Natural killer cell (primary cell): ENCODE results near the gene SMARCC1. TPM values are rescaled to one million over a fixed set of nuclear protein-coding genes. Genes with fewer than 3 reads are reported as not detected.

Experiments used
- ATAC-seq, 3 donors: fragments of 150-1000 bp in 2 of 3; fragments of 200-7000 bp in 1 of 3; cut with Tn5 transposase; 1 replicate in 1 of 3; 2 replicates in 2 of 3; pipeline ENCODE4 v1.10.0; 2021; ENCODE audit warnings: mild to moderate bottlenecking in 2 of 3, moderate library complexity in 2 of 3
- DNase-seq, 2 donors: peaks; one replicate each; pipeline versions ENCODE4 v3.0.0 to v3.0.0-alpha.2; 2013 to 2021; ENCODE audit warnings: mixed read lengths in 1 of 2
- H3K27ac ChIP-seq: one replicate; pipeline ENCODE4 v1.5.1; 2013; ENCODE audit warnings: mild to moderate bottlenecking, low read length
- H3K27me3 ChIP-seq: one replicate; pipeline ENCODE4 v1.6.1; 2013; ENCODE audit warnings: low read length; ENCODE audit not compliant: control insufficient read depth, insufficient read depth
- H3K36me3 ChIP-seq: one replicate; pipeline ENCODE4 v1.6.1; 2013; ENCODE audit warnings: low read length; ENCODE audit not compliant: control insufficient read depth, insufficient read depth
- H3K4me1 ChIP-seq: one replicate; pipeline ENCODE4 v1.6.1; 2013; ENCODE audit warnings: low read length; ENCODE audit not compliant: control insufficient read depth, insufficient read depth
- H3K4me3 ChIP-seq: one replicate; pipeline ENCODE4 v1.5.1; 2013; ENCODE audit warnings: low read length
- H3K9me3 ChIP-seq: one replicate; pipeline ENCODE4 v1.6.1; 2013; ENCODE audit warnings: low read length; ENCODE audit not compliant: control insufficient read depth, insufficient read depth
- H3K27ac Mint-ChIP-seq, 2 donors: one replicate each; pipeline ENCODE4 v1.8.0; 2022; ENCODE audit warnings: mild to moderate bottlenecking in 2 of 2, mixed read lengths in 2 of 2, moderate library complexity in 1 of 2
- H3K27me3 Mint-ChIP-seq, 2 donors: one replicate each; pipeline ENCODE4 v1.8.0; 2022; ENCODE audit warnings: low read depth in 2 of 2, mixed read lengths in 2 of 2
- H3K36me3 Mint-ChIP-seq: one replicate; pipeline ENCODE4 v1.8.0; 2022; ENCODE audit warnings: mixed read lengths
- H3K4me1 Mint-ChIP-seq, 2 donors: one replicate each; pipeline ENCODE4 v1.8.0; 2022; ENCODE audit warnings: mixed read lengths in 2 of 2
- H3K4me3 Mint-ChIP-seq: one replicate; pipeline ENCODE4 v1.8.0; 2022; ENCODE audit warnings: mild to moderate bottlenecking, moderate library complexity, mixed read lengths
- H3K9me3 Mint-ChIP-seq, 2 donors: one replicate each; pipeline ENCODE4 v1.8.0; 2022; ENCODE audit warnings: mixed read lengths in 2 of 2
- CTCF ChIP-seq: fragments of 200-600 bp; IDR thresholded peaks from one replicate; pipeline ENCODE4 v1.8.0; 2022; ENCODE audit warnings: antibody characterized with exemption
- WGBS: methylation state at CpG from one replicate; pipeline ENCODE4 v1.1.7; 2013; ENCODE audit warnings: missing lambda C conversion rate; ENCODE audit not compliant: insufficient coverage; 5-methylcytosine and 5-hydroxymethylcytosine counted together
- intact Hi-C: fragments of 100-400 bp; cut with micrococcal nuclease; formaldehyde crosslinking; loops from one replicate; pipeline ENCODE4 v1.14.2; 2022
- total RNA-seq, 4 donors: library from RNA; stranded (reverse); fragments of 120-200 nt in 1 of 4; gene quantifications; one replicate each; pipeline versions ENCODE4 v1.2.3 to v1.2.4, GENCODE V29; 2013 to 2022

SMARCC1 gene
- total RNA-seq, 3 donors from 2014 or later (not counting 1 experiment from before 2014, with no cell fraction given) = 96.1 to 108 (median 102) TPM

GRCh38 chr3:47565734-47566550, 215.8 kb downstream of the SMARCC1 start:
- intact Hi-C loops = no loop called here
- no peak overlapping the region for H3K27ac ChIP-seq
- DNase-seq (no peak), ATAC-seq (no peak)
- TF ChIP-seq CTCF = no peak
- H3K27me3 Mint-ChIP-seq = peaks cover 0 to 3% of the 10 kb centered on the region in 2 donors
- H3K27ac Mint-ChIP-seq = no peak overlapping the region
- no peaks in the 10 kb centered on the region for H3K36me3 Mint-ChIP-seq
- H3K4me1 ChIP-seq = no peaks in the 10 kb centered on the region
- WGBS = 89% methylated on average over 16 of the region's 19 CpGs
- H3K36me3 ChIP-seq = no peaks in the 10 kb centered on the region
- no peaks in the 10 kb centered on the region for H3K9me3 Mint-ChIP-seq
- no peaks in the 10 kb centered on the region for H3K9me3 ChIP-seq
- H3K4me1 Mint-ChIP-seq = no peaks in the 10 kb centered on the region
- no peaks in the 10 kb centered on the region for H3K27me3 ChIP-seq
- H3K4me3 ChIP-seq = no peak overlapping the region
- H3K4me3 Mint-ChIP-seq = no peak overlapping the region

- Mint-ChIP-seq H3K27ac (no peak overlapping the region), H3K4me1 (no peaks in the 10 kb centered on the region), H3K36me3 (no peaks in the 10 kb centered on the region), H3K9me3 (no peaks in the 10 kb centered on the region), H3K27me3 (peaks cover 5 to 6% of the 10 kb centered on the region in 2 donors), H3K4me3 (no peak overlapping the region)
- 81% methylated on average over 2 of the region's 2 CpGs for WGBS
- H3K27me3 ChIP-seq = no peaks in the 10 kb centered on the region
- DNase-seq = no peak
- H3K4me3 ChIP-seq = no peak overlapping the region
- peaks cover 3% of the 10 kb centered on the region for H3K9me3 ChIP-seq
- H3K4me1 ChIP-seq = no peaks in the 10 kb centered on the region
- H3K36me3 ChIP-seq = no peaks in the 10 kb centered on the region
- TF ChIP-seq CTCF = no peak
- no peak overlapping the region for H3K27ac ChIP-seq
- ATAC-seq = no peak
- intact Hi-C loops = no loop called here
Measured at GRCh38 chr3:47556351-47556750, 225.3 kb downstream of the SMARCC1 start.

- Histone ChIP-seq H3K9me3 (peaks cover 3% of the 10 kb centered on the region), H3K27ac (no peak overlapping the region), H3K27me3 (no peaks in the 10 kb centered on the region), H3K4me3 (no peak overlapping the region), H3K36me3 (no peaks in the 10 kb centered on the region), H3K4me1 (no peaks in the 10 kb centered on the region)
- Mint-ChIP-seq H3K27me3 (peaks cover 6 to 9% of the 10 kb centered on the region in 2 donors), H3K9me3 (no peaks in the 10 kb centered on the region), H3K4me1 (no peaks in the 10 kb centered on the region), H3K27ac (no peak overlapping the region), H3K4me3 (no peak overlapping the region), H3K36me3 (no peaks in the 10 kb centered on the region)
- intact Hi-C loops = no loop called here
- no peak for ATAC-seq
- 92% methylated on average over 5 of the region's 6 CpGs for WGBS
- TF ChIP-seq CTCF = no peak
- no peak for DNase-seq
Measured at GRCh38 chr3:47554335-47554734, 227.4 kb downstream of the SMARCC1 start.

- Mint-ChIP-seq H3K9me3 (no peaks in the 10 kb centered on the region), H3K4me1 (no peaks in the 10 kb centered on the region), H3K4me3 (no peak overlapping the region), H3K36me3 (no peaks in the 10 kb centered on the region), H3K27me3 (peaks cover 6 to 9% of the 10 kb centered on the region in 2 donors), H3K27ac (no peak overlapping the region)
- no peak overlapping the region for H3K27ac ChIP-seq
- H3K9me3 ChIP-seq = peaks cover 3% of the 10 kb centered on the region
- no peaks in the 10 kb centered on the region for H3K36me3 ChIP-seq
- H3K4me1 ChIP-seq = no peaks in the 10 kb centered on the region
- no peak for DNase-seq
- no peak for ATAC-seq
- H3K27me3 ChIP-seq = no peaks in the 10 kb centered on the region
- WGBS = 90% methylated on average over 7 of the region's 7 CpGs
- no peak overlapping the region for H3K4me3 ChIP-seq
- no peak for TF ChIP-seq CTCF
- intact Hi-C loops = no loop called here
Measured at GRCh38 chr3:47553407-47553806, 228.3 kb downstream of the SMARCC1 start.
